HuH-7 (cell line): ENCODE measurements around the gene LY6G6D.
A peak's percentile ranks its signal among the peaks of the same experiment; 100 is the strongest.

Experiments
- DNase-seq: peaks from one replicate; pipeline ENCODE4 v3.0.0; 2011; ENCODE audit warnings: low spot score

Gene LY6G6D

DNA sequence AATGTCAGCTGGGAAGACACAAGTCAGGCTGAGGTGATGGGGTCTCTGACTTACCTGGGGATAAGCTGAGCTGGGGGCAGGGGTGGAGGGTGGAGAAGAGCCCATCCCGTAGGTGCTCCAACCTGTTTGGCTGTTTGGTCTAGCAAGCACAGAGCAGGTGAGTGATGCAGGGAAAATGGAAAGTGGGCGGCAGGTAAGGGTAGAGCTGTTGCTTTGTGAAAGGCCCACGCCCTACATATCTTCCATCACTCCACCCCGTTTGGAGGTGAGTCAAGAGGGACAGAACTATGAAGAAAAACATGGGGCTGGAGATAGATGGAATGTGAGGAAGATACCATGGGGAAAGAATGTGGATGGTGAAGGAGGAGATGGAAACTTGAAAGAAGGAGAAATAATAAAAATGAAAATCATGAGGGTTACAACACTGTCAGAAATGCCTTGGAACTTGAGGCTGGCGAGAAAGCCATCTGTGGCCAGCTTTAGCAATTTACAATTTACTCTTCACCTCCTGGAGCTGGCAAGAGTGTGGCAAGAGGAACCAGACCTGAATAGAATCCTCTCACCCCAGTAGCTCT lies 5.1 kb downstream of the LY6G6D start:
- no peak for DNase-seq

DNA sequence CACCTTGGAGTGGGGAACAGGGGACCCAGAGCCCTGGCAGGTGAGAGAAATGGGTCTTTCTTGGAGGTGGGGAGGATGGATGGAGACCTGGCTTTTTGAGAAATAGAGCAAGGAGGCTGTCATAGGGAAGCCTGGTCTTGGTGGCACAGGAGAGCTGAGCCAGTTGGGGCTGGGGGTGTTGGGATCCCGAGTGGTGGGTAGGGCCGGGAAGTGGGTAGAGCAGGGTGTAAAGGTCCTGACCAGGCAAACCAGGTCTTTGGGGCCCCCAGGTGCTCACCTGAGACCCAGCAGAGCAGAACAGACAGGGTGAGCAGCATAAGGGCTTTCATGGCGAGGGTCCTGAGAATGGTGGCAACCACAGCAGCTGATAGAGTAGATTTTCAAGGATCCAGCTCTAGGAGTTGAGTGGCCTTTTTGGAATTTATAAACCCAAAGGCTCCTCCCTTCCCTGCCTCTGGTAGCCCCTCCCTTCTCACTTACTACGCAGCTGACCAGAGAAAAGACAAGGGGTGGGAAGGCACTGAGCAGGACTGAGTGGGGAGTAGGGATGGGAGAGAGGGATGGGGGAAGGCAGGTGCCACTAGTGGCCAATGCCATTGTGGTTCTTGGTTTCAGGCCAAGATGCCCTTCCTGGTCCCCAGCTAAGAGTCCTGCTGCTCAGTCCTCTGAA lies 6.3 kb downstream of the LY6G6D start, which contains the start of gene LY6G6C:
Gene LY6G6C, minus strand, starts transcription at position 396 of the 670 bp plus-strand sequence. Its CDS starts 67 bp downstream, at position 329.
- no peak for DNase-seq

DNA sequence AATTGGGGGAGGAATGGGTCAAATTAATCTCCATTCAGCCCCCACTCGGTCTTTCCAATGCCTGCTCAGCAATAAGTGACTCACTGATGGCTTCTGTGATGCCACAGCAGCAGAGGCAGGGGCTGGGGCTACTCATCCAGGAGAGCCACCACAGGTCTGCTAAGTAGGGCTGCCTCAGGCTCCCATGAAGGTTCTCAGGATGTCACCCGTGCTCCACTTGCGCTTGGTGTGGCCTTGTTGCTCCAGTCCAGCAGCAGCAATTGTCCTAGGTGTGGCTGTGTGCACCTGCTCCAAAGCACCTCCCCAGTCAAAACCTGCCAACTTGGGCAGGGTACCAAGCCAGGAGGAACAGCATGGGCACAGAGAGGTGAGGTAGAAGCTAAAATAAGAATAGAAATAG lies 7.0 kb downstream of the LY6G6D start:
- DNase-seq, result no peak

DNA sequence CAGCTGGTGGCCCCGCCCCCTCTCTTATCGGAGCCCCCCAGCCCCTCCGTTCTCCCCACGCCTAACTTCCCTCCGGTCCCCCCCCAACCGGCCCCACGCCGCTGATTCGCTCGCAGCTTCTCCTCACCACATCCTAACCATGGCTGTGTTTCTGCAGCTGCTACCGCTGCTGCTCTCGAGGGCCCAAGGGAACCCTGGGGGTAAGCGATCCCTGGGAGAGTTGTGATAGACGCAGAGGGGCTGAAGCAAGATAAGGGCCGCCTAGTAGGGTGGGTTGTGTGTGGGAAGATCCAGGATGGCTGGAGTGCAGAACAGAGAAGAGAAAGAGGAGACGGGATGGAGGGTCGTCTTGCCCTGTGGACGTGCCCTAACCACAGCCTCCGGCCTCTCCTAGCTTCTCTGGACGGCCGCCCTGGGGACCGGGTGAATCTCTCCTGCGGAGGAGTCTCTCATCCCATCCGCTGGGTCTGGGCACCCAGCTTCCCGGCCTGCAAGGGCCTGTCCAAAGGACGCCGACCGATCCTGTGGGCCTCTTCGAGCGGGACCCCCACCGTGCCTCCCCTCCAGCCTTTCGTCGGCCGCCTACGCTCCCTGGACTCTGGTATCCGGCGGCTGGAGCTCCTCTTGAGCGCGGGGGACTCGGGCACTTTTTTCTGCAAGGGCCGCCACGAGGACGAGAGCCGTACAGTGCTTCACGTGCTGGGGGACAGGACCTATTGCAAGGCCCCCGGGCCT lies 8.3 kb downstream of the LY6G6D start, which contains the start of gene MPIG6B:
Gene MPIG6B, plus strand, starts transcription at position 129 of the 735 bp plus-strand sequence. Its CDS starts 11 bp downstream, at position 140.
- DNase-seq, result no peak

DNA sequence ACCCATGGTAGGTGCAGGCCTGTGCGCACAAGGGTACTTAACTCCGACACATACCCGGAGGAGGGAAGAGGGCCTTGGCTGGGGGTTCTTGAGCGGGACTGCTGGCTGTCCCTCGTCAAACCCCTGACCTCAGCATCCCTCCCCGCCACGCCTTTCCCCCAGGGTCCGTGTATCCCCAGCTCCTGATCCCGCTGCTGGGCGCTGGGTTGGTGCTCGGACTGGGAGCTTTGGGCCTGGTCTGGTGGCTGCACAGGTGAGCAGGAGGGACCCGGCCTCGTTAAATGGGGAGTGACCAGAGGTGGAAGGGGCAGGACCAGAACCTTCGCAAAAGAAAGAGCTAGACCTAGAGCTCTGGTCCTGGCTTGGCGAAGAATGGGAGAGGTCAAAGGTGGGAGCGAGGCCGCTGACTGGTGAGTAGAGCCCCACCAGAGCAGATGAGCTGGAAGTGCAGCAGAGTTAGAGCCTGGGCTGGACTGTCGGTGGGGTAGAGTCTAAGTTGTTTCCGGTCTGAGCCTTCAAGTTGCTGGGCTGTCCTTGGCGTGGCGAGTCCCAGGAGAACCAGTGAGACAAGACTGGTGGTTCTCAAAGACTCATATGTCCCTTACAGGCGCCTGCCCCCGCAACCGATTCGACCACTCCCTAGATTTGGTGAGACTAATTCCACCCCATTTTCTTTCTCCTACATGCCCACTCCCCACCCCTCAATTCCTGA lies 9.0 kb downstream of the LY6G6D start:
- DNase-seq, result no peak

DNA sequence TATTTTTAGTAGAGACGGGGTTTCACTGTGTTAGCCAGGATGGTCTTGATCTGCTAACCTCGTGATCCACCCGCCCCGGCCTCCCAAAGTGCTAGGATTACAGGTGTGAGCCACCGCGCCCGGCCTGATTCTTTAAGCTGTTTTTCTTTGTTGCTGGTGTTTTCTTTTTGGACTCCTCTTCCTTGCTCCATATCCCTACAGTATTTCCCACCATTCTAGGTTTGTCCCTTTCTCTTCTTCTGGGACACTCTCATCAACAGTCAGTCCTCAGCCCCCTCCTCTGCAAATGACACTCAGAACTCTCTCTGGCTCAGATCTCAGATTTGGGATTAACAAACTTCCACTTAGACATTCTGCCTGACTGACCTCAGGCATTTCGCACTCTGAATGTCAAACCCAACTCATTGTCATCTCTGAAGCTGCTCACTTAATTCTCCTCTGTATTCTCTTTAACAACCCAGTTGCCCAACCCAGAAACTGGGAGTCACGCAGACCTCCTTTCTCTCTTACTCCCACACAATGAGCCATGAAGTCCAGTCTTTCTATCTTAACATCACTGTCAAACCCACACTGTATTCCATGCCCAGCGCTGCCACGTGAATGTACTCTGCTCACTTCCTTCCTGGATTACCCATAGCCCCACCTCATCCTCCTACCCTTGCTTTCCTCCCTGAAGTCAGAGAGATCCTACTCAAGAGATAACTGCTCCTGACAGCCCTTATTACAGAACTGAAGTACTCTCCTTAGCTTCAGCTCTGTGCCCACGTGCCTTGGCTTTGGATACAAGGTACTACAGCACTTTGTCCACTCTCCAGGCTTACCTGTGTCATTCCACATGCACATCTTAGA lies 10.6 kb downstream of the LY6G6D start:
- no peak for DNase-seq

DNA sequence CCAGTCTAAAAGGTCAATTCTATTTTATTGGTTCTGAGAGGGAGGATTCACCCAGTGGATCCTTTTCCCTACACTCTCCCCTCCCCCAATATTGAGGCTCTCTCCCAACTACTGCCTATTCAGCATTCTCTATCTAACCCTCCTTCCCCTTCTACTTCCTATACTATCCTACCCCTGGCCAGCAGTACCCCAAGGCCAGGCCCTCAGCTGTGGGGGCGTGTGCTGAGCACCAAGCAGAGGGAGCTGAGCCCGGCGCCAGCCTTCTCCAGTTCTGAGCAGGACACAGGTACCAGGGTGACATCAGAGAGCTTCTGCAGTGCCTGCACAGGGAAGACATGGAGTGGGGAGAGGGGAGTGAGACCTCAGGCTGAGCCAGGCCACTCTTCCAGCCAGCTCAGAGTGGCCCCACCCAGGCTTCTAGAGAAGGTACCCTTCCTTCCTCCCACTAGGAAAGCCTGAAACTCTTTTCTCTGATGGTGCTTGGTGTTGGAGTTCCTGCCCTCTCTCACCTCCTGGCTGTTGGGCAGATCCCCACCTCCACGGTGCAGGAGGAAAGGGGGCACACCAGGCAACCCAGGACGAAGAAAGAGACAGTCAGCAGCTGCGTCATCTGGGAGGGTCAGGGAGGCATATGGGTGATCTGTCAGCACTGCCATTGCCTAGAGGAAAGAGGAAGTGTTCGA lies 12.0 kb downstream of the LY6G6D start:
- DNase-seq, result no peak

DNA sequence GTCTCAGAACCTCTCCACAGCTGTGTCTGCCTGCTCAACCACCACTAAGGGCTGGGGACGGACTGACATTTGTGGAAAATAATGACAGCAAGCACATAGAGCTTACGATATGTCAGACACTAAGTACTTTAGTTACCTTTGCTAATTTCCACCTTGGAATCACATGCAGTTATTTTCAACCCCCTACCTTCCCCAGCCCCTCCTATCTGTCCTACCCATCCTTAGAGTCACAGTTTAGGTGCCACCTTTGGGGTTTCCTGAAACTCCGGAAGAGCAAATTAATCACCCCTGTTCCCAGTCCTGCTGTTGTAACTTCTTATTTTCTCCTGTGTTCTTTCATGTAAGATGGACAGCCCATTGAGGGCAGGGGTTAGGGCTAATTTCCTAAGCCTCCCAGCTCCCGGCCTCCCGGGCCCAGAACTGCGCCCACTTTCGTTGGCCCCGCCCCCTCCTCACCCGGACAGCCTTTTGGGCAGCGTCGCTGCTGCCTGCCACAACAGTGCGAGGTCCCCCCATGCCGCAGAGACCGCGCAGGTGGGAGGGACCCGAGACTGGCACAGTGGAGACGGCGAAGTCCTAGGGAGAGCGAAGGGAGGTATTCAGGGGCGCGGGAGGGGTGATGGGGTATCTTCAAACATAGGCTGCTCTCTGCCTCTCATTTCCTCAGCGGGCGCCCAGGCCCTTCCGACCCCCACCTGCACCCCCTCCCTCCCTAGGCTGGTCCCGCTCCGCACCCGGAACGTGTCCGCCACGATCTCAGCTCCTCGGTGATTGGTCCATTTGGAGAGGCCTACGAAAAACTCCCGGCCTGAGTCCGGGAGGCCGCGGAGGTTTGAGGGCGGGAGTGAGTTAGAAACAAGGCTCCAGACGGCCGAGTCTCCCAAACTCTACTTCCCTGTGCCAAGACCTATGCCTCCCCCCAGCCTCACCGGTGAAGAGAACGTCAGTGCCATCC lies 12.8 kb downstream of the LY6G6D start:
- no peak for DNase-seq

DNA sequence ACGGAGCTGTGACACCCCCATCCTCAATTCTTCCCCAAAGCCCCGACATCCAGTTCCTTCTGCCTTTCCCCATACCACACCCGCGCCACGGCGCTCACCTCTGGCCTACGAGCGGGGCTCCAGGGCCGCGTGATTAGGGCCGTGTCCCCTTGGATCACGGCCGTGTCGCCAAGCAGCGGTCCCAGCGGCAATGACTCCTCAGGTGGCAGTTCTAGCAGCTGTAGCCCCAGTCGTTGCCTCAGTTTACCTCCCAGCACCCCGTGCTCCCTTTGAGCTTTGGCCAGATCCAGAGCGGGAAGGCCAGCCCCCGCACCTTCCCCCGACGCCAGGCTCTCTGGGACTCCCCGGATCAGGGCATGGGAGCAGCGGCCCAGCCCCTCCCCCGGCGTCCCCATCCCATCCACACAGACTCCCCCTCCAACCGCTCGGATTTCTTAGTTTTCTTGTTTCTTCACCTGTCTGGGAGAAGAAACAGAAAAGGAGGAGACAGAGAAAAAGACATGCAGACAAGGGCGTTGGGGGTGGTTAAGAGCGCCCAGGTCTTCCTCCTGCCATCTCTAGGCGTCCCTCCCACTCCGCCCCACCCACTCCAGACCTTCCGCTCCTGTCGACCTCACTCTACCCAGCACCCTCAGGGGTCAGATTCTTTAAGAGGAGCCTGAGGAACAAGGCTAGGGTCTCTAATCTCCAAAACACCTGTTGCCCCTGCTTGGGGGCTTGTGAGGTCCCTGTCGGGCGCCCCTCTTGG lies 13.8 kb downstream of the LY6G6D start, which contains the start of gene DDAH2:
Gene DDAH2, minus strand, starts transcription at position 533 of the 748 bp plus-strand sequence. Its CDS starts 138 bp downstream, at position 395.
- DNase-seq, result no peak

DNA sequence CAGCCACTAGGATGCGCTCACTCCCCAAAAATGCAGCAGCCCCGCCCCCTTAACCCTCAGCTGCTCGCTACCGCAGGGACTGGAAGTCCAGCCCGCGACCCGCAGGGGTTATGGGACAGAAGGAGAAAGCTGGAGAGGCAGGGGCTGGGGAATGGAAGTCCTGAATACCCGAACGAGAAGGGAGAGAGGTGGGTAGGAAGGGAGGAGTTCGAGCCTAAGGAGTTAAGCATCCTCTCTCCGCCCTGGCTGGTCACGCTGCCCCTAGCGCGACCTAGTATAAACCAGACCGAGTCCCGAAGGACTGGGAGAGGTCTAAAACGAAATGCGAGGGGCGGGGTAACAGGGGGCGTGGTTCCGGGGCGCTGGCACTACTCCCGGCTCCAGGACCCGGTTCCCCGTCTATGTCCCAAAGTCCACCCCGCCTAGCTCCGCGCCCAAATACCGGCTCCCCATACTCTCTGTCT lies 14.4 kb downstream of the LY6G6D start:
- peak; percentile 84 for DNase-seq

DNA sequence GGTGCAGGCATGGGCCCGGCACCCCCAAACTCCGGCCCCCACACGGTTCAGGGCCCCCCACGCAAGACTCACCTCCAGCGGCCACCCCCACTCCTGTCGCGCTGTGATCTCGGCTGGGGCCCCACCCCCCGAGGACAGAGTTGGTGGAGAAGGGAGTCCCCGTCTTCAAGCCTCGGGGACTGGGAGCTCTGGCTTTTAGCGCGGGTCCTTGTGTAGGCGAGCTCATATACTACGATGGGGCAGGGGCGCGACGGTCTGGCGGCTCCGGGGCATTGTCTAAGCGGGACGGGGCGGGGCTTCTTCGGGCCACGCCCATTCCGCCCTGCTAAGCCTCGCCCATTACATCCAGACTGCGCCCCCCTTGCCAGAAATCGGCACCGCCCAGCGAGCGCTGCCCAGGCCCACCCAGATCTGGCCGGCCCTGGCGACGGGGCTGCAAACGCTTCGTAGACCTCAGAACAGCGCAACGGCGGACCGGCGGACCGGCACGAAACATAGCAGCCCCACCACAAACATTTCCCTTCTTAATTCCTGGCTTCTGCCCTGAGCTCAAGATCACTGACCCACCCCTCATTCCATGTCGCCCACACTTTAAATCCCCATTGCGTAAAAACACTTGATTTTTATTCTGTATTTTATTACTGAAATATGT lies 15.0 kb downstream of the LY6G6D start:
- peak; percentile 74 for DNase-seq

DNA sequence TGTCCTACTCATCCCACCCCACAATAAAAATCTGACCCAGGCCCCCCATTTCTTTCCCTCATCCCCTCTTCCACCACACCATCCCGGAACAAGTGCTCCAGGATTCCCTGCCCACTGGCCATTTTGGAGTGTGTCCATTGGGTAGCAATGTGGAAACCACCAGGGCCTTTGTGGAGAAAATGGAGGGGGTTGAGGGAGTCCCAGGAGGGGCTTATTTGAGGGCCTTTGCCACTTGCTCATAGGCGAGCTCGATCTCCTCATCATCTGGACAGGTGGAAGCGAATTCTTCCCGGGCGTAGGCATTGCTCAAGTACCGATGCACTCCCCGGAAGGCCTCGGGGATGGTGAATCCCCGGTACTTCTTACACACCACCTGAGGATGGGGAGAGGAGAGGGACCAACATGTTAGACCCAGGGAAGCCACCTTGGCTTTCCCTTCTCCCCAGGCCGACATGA lies 15.5 kb downstream of the LY6G6D start:
- no peak for DNase-seq

DNA sequence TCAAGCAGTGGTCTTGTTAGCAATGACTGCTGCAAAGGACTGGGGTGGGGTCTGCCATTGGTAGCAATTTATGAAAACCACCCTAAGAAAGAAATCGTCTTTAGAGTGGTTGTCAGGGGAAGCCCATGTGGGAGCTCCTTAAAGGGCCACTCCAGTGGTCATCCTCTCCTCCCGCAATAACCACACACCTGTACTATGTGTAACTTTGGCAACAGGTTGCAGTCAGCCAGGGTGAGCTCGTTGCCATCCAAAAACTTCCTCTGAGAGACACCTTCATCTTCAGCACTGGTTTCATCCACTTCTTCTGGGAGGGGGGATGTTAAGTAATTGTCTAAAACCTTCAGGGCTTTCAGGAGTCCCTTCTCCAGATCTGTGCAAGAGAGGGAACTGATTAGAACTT lies 16.9 kb downstream of the LY6G6D start:
- DNase-seq, result no peak

DNA sequence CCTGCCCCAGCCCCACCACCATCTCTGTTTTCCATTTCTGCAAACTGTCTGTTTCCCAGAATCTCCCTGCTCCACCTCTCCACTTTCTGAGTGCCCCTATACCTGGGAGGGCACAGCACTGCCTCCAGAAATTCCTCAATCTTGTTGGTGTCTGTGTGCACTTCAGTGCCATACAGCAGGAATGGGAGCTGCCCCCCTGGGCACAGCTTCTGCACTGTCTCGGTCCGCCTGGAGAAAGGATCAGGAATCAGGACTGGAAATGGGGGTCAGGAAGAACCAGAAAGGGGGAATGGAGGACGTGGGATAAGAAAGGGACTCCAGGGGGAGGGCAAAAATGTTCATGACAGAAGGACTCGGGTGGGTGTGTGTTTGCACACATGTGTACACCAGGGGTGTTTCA lies 18.6 kb downstream of the LY6G6D start:
- no peak for DNase-seq

DNA sequence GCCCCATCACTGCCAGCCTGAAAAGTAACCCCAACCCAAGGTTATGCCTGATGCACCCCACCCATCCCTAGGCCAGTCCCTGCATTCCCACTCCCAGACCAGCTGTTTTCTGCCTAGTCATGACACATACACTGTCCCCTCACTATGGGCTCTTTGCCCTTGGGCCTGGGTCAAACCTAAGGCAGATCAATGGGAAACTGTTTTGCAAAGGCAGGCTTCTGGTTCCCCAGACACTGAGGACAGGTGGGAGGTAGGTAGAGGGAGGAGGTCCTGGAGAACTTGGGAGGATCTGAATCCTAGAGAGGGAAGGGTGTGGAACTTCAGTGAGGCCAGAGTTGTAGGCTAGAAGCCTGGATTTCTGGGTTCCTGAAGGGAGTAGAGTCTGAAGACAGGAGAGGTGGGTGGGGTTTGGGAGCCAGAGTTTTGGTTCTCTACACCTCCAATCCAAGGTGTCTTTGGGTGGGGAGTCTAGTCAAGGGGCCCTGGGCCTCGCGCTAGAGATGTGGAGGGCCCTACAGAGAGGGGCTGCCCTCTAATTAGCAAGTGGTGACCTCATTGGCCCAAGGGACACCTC lies 19.2 kb downstream of the LY6G6D start:
- DNase-seq, result no peak

DNA sequence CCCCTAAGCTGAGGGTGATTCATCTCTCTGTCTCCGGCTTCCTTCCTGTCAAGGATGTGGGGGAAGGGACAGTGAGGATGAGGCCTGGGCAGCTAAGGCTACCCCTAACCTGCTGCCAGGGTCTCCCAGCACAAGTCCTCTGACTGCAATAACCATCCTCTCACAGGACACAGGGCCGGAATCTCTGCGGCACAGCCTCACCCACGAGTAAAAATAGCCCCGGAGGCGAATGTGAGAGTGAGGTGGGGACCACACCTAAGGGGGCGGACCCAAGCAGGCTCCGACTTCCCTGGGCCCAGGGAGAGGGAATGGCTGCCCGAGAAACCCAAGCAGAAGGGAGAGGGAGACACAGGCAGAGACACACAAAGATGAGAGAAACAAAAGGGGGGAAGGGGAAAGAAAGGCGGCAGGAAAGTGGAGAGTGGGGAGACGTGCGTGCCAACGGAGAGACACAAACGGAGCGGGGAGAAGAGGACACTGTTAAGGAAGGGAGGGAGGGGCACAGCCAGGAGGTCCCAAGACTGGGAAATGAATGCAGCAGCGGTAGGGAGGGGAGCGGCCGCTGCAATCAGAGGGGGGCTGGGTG lies 19.8 kb downstream of the LY6G6D start:
- DNase-seq, result no peak

DNA sequence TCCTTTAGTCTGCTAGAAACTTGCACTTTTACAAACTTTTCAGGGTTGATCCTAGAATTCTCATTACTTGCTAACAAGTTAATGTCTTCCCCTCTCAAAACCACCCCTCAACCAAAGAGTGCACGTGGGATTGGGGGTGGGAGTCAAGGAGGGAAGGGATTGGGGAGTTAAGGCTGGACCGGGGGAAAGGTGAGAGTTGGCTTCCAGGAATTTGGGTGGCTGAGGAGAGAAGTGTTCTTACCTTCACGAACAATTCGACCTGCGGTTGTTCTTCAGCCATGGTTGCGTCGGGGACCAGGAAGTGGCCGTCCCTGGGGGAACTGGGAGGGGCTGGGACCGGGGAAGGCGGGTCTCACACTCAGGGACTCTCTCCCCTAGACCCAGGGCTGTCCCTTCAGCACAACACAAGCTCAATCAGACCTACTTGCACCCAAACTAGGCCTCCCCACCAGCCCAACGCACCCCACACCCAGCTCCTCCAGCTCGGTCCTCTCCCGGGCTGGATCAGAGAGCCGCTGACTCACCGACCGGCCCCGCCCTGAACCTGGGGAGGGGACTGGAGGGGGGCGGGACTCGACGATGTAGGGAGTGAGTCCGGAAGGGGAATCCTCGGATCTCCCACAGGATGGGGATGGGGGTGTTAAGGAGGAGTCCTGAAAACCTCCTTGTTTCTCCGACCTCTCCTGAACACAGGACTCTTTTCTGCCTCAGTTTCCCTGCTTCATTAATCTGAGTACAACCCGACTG lies 21.0 kb downstream of the LY6G6D start, which contains the start of gene CLIC1:
Gene CLIC1, minus strand, starts transcription at position 510 of the 747 bp plus-strand sequence. Its CDS starts 230 bp downstream, at position 280.
- DNase-seq, result peak; percentile 77
